ENCODE measurements around the gene CARD10.
A peak's percentile ranks its signal among the peaks of the same experiment; 100 is the strongest.

The CARD10 gene

GRCh38 chr22:37501610-37502341 is 17.4 kb downstream of the CARD10 start:
- DNase-seq, result no peak

- no peak for DNase-seq
Measured at GRCh38 chr22:37500745-37501609, 18.2 kb downstream of the CARD10 start.

- no peak for DNase-seq
Measured at GRCh38 chr22:37499789-37500540, 19.2 kb downstream of the CARD10 start.

- no peak for DNase-seq
Measured at GRCh38 chr22:37499027-37499707, 20.0 kb downstream of the CARD10 start.

- no peak for DNase-seq
Measured at GRCh38 chr22:37498289-37498909, 20.8 kb downstream of the CARD10 start.

GRCh38 chr22:37497062-37497599 is 22.1 kb downstream of the CARD10 start:
- no peak for DNase-seq

GRCh38 chr22:37496651-37497050 is 22.6 kb downstream of the CARD10 start:
- no peak for DNase-seq

GRCh38 chr22:37493979-37494378 is 25.2 kb downstream of the CARD10 start:
- no peak for DNase-seq

GRCh38 chr22:37492428-37493344 is 26.5 kb downstream of the CARD10 start:
- no peak for DNase-seq

GRCh38 chr22:37491559-37492427 is 27.4 kb downstream of the CARD10 start:
- DNase-seq, result no peak

- no peak for DNase-seq
Measured at GRCh38 chr22:37491106-37491505, 28.1 kb downstream of the CARD10 start.

GRCh38 chr22:37489983-37490382 is 29.2 kb downstream of the CARD10 start:
- DNase-seq, result no peak

GRCh38 chr22:37488337-37489135 is 30.7 kb downstream of the CARD10 start:
- DNase-seq, result no peak

- no peak for DNase-seq
Measured at GRCh38 chr22:37487571-37487970, 31.6 kb downstream of the CARD10 start.

- DNase-seq, result no peak
Measured at GRCh38 chr22:37487129-37487528, 32.1 kb downstream of the CARD10 start.

GRCh38 chr22:37486224-37486845 is 32.9 kb downstream of the CARD10 start, which contains the start of gene MFNG:
Gene MFNG (minus strand): TSS chr22:37486384. CDS start chr22:37486177, 207 bp downstream.
- DNase-seq, result peak; percentile 54

GRCh38 chr22:37485395-37486223 is 33.6 kb downstream of the CARD10 start:
- no peak for DNase-seq
